HEK293T (cell line): ENCODE measurements around the gene GPT2.

Source experiments
- BHLHE40 ChIP-seq: fragments of 450-650 bp; IDR thresholded peaks from 2 replicates; pipeline ENCODE4 v1.6.1; 2016; ENCODE audit warnings: mild to moderate bottlenecking, moderate library complexity, borderline replicate concordance
- ELF4 ChIP-seq: fragments of 450-650 bp; IDR thresholded peaks from 2 replicates; pipeline ENCODE4 v1.6.1; 2017; ENCODE audit warnings: antibody characterized with exemption
- FOXA1 ChIP-seq: fragments of 450-650 bp; IDR thresholded peaks from 2 replicates; pipeline ENCODE4 v1.6.1; 2016; ENCODE audit warnings: mild to moderate bottlenecking
- FOXK2 ChIP-seq: fragments of 450-650 bp; IDR thresholded peaks from 2 replicates; pipeline ENCODE4 v1.6.1; 2016; ENCODE audit warnings: mild to moderate bottlenecking
- FOXM1 ChIP-seq: fragments of 450-650 bp; IDR thresholded peaks from 2 replicates; pipeline ENCODE4 v1.6.1; 2017; ENCODE audit warnings: mild to moderate bottlenecking, borderline replicate concordance
- HDGF ChIP-seq: fragments of 450-650 bp; IDR thresholded peaks from 2 replicates; pipeline ENCODE4 v1.6.1; 2017; ENCODE audit warnings: antibody characterized with exemption, borderline replicate concordance
- LEF1 ChIP-seq: fragments of 450-650 bp; IDR thresholded peaks from 2 replicates; pipeline ENCODE4 v1.6.1; 2017; ENCODE audit warnings: mild to moderate bottlenecking, borderline replicate concordance
- NFRKB ChIP-seq: fragments of 450-650 bp; IDR thresholded peaks from 2 replicates; pipeline ENCODE4 v1.6.1; 2016; ENCODE audit warnings: mild to moderate bottlenecking, moderate library complexity
- SP1 ChIP-seq: fragments of 450-650 bp; IDR thresholded peaks from 2 replicates; pipeline ENCODE4 v1.6.1; 2017
- SUZ12 ChIP-seq: fragments of 450-650 bp; IDR thresholded peaks from 2 replicates; pipeline ENCODE4 v1.6.1; 2016; ENCODE audit warnings: mild to moderate bottlenecking
- TARDBP ChIP-seq: fragments of 450-650 bp; IDR thresholded peaks from 2 replicates; pipeline ENCODE4 v1.6.1; 2016
- ZNF384 ChIP-seq: fragments of 450-650 bp; IDR thresholded peaks from 2 replicates; pipeline ENCODE4 v1.6.1; 2016
- TF ChIP-seq, protein P1 (sequence below): fragments of 450-650 bp; IDR thresholded peaks from 2 replicates; pipeline ENCODE4 v1.6.1; 2016

- TF ChIP-seq BHLHE40 (no peak), SP1 (no peak), FOXA1 (no peak), ZNF384 (no peak), FOXM1 (no peak), ELF4 (no peak), NFRKB (no peak), HDGF (no peak), LEF1 (no peak), FOXK2 (no peak), SUZ12 (no peak), TARDBP (no peak)
- TF ChIP-seq, protein P1, sequence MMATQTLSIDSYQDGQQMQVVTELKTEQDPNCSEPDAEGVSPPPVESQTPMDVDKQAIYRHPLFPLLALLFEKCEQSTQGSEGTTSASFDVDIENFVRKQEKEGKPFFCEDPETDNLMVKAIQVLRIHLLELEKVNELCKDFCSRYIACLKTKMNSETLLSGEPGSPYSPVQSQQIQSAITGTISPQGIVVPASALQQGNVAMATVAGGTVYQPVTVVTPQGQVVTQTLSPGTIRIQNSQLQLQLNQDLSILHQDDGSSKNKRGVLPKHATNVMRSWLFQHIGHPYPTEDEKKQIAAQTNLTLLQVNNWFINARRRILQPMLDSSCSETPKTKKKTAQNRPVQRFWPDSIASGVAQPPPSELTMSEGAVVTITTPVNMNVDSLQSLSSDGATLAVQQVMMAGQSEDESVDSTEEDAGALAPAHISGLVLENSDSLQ = no peak
Measured at GRCh38 chr16:46954562-46954961, 70.4 kb downstream of the GPT2 start.
